ENCODE data around the gene ACVR2B.

- no peak for TF ChIP-seq EGR1 (IDR thresholded peaks at IDR 0.05; ENCODE audit: borderline replicate concordance in 1 of 2, low read depth in 2 of 2, low read length in 2 of 2)
- TF ChIP-seq CREB1 (IDR thresholded peaks at IDR 0.05; ENCODE audit: low read depth), result no peak
These were observed 66.0 kb downstream of the ACVR2B start for GRCh38 chr3:38519651-38520050.
